Measurements from ENCODE around the gene PIEZO2.

Gene PIEZO2

GRCh38 chr18:10775026-10775425 lies 374.3 kb downstream of the PIEZO2 start:
- Histone ChIP-seq H3K27ac (no peak overlapping the region), H3K36me3 (no peaks in the 10 kb centered on the region), H3K9me3 (no peaks in the 10 kb centered on the region), H3K4me1 (no peaks in the 10 kb centered on the region), H3K4me3 (no peak overlapping the region), H4K20me1 (no peaks in the 10 kb centered on the region), H3K9ac (no peak overlapping the region), H3K4me2 (no peak overlapping the region), H3K27me3 (no peaks in the 10 kb centered on the region)
- no peak for TF ChIP-seq Cebpa-rat (IDR thresholded peaks at IDR 0.05)

- Histone ChIP-seq H3K9ac (no peak overlapping the region), H3K4me1 (no peaks in the 10 kb centered on the region), H3K27me3 (no peaks in the 10 kb centered on the region), H3K36me3 (no peaks in the 10 kb centered on the region), H3K4me3 (no peak overlapping the region), H3K9me3 (no peaks in the 10 kb centered on the region), H3K4me2 (no peak overlapping the region), H4K20me1 (no peaks in the 10 kb centered on the region), H3K27ac (no peak overlapping the region)
- no peak for TF ChIP-seq Cebpa-rat (IDR thresholded peaks at IDR 0.05)
Observed at GRCh38 chr18:10771053-10771709, 378.2 kb downstream of the PIEZO2 start.

- Histone ChIP-seq H3K27me3 (no peaks in the 10 kb centered on the region), H3K4me3 (no peak overlapping the region), H3K36me3 (no peaks in the 10 kb centered on the region)
Observed at GRCh38 chr18:10770264-10770663, 379.1 kb downstream of the PIEZO2 start.

GRCh38 chr18:10768221-10768620 lies 381.1 kb downstream of the PIEZO2 start:
- Histone ChIP-seq H3K9ac (no peak overlapping the region), H3K27ac (no peak overlapping the region), H3K4me1 (no peaks in the 10 kb centered on the region), H4K20me1 (no peaks in the 10 kb centered on the region), H3K4me2 (no peak overlapping the region), H3K36me3 (no peaks in the 10 kb centered on the region), H3K4me3 (no peak overlapping the region), H3K27me3 (no peaks in the 10 kb centered on the region), H3K9me3 (no peaks in the 10 kb centered on the region)
- TF ChIP-seq Cebpa-rat (IDR thresholded peaks at IDR 0.05), result no peak

More at GRCh38 chr18:10770264-10770663, 379.1 kb downstream of the PIEZO2 start:
- Histone ChIP-seq H4K20me1 (no peaks in the 10 kb centered on the region), H3K4me1 (no peaks in the 10 kb centered on the region), H3K4me2 (no peak overlapping the region), H3K27ac (no peak overlapping the region), H3K9ac (no peak overlapping the region), H3K9me3 (no peaks in the 10 kb centered on the region)
- no peak for TF ChIP-seq Cebpa-rat (IDR thresholded peaks at IDR 0.05)

DNA sequence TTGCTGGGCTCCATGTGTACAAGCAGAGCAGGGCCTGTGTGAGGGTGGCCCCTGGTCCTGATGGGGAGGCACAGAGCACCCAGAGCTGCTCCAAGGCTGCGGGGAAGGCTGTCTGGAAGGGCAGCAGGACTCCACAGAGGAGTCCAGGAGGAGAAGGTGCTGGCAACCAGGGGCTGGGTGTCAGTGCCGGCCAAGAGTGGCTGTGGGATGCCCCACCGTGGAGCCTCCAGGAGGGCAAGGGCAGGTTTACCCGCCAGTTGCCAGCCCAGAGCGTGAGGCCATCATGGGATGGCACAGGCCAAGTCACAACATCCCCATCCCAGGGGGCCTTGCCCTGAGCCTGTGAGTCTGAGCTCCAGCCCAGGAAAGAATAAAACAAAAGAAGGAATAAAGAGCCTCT lies 381.7 kb downstream of the PIEZO2 start:
- no peak overlapping the region for H3K27ac ChIP-seq
- H3K4me3 ChIP-seq, result no peak overlapping the region
- H3K27me3 ChIP-seq, result no peaks in the 10 kb centered on the region
- no peaks in the 10 kb centered on the region for H4K20me1 ChIP-seq
- H3K4me1 ChIP-seq, result no peaks in the 10 kb centered on the region
- no peaks in the 10 kb centered on the region for H3K9me3 ChIP-seq
- no peak overlapping the region for H3K9ac ChIP-seq
- H3K4me2 ChIP-seq, result no peak overlapping the region
- H3K36me3 ChIP-seq, result no peaks in the 10 kb centered on the region
- no peak for TF ChIP-seq Cebpa-rat (IDR thresholded peaks at IDR 0.05)

DNA sequence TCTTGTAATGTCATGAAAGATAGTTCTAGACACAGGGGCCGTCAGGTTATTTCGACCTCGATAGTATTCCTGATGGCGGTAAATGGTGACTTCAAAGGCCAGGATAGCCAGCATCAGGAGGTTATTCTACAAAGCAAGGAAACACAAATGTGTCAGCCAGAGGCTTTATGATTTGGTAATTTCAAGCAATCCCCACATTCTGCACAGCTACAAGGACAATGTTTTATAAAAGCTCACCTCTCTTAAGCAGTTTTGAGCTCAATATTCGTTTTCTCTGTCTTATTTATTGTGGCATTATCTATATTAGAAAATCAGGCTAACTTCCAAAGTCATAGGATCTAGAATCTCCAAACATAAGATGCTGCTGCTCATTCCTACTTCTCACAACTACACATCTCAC lies 388.4 kb downstream of the PIEZO2 start:
- Histone ChIP-seq H3K36me3 (no peaks in the 10 kb centered on the region), H3K9me3 (no peaks in the 10 kb centered on the region), H3K27ac (no peak overlapping the region), H3K4me1 (no peaks in the 10 kb centered on the region), H3K27me3 (no peaks in the 10 kb centered on the region), H3K4me2 (no peak overlapping the region), H3K4me3 (no peak overlapping the region), H4K20me1 (no peaks in the 10 kb centered on the region), H3K9ac (no peak overlapping the region)
- no peak for TF ChIP-seq Cebpa-rat (IDR thresholded peaks at IDR 0.05)

- H3K27ac ChIP-seq, result no peak overlapping the region
Observed at GRCh38 chr18:10759241-10759640, 390.1 kb downstream of the PIEZO2 start.

GRCh38 chr18:10757946-10758345 lies 391.4 kb downstream of the PIEZO2 start:
- Histone ChIP-seq H3K27me3 (no peaks in the 10 kb centered on the region), H3K9me3 (no peaks in the 10 kb centered on the region), H3K27ac (no peak overlapping the region), H3K36me3 (no peaks in the 10 kb centered on the region), H3K4me1 (no peaks in the 10 kb centered on the region), H3K9ac (no peak overlapping the region), H3K4me2 (no peak overlapping the region), H3K4me3 (no peak overlapping the region), H4K20me1 (no peaks in the 10 kb centered on the region)
- no peak for TF ChIP-seq Cebpa-rat (IDR thresholded peaks at IDR 0.05)

More at GRCh38 chr18:10759241-10759640, 390.1 kb downstream of the PIEZO2 start:
- Histone ChIP-seq H3K4me3 (no peak overlapping the region), H3K36me3 (no peaks in the 10 kb centered on the region), H3K9ac (no peak overlapping the region), H3K27me3 (no peaks in the 10 kb centered on the region), H4K20me1 (no peaks in the 10 kb centered on the region), H3K4me1 (no peaks in the 10 kb centered on the region), H3K4me2 (no peak overlapping the region), H3K9me3 (no peaks in the 10 kb centered on the region)
- no peak for TF ChIP-seq Cebpa-rat (IDR thresholded peaks at IDR 0.05)

DNA sequence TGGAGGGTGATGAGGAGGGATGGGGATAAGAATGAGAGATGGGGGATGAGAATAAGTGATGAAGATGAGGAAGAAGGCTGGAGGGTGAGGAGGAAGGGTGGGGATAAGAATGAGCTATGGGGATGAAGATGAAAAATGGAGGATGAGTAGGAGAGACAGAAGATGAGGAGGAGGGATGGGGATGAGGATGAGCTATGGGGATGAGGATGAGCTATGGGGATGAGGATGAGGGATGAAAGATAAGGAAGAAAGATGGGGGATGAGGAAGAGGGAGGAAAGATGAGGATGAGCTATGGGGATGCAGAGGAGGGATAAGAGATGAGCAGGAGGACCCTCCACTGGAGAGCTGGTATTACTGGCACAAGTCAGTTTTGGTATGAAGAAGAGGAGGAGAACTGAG lies 392.0 kb downstream of the PIEZO2 start:
- H3K9ac ChIP-seq, result no peak overlapping the region
- H3K36me3 ChIP-seq, result no peaks in the 10 kb centered on the region
- no peak overlapping the region for H3K4me2 ChIP-seq
- H3K4me1 ChIP-seq, result no peaks in the 10 kb centered on the region
- no peaks in the 10 kb centered on the region for H4K20me1 ChIP-seq
- H3K27me3 ChIP-seq, result no peaks in the 10 kb centered on the region
- no peak for TF ChIP-seq Cebpa-rat (IDR thresholded peaks at IDR 0.05)
- no peak overlapping the region for H3K4me3 ChIP-seq
- no peak overlapping the region for H3K27ac ChIP-seq
- no peaks in the 10 kb centered on the region for H3K9me3 ChIP-seq

- no peak for TF ChIP-seq Cebpa-rat (IDR thresholded peaks at IDR 0.05)
- no peaks in the 10 kb centered on the region for H4K20me1 ChIP-seq
- no peak overlapping the region for H3K27ac ChIP-seq
- no peaks in the 10 kb centered on the region for H3K27me3 ChIP-seq
- no peaks in the 10 kb centered on the region for H3K4me1 ChIP-seq
- no peak overlapping the region for H3K9ac ChIP-seq
- H3K9me3 ChIP-seq, result no peaks in the 10 kb centered on the region
- H3K4me3 ChIP-seq, result no peak overlapping the region
- H3K36me3 ChIP-seq, result no peaks in the 10 kb centered on the region
- H3K4me2 ChIP-seq, result no peak overlapping the region
Observed at GRCh38 chr18:10755855-10756254, 393.5 kb downstream of the PIEZO2 start.

GRCh38 chr18:10754128-10754527 lies 395.2 kb downstream of the PIEZO2 start:
- no peak overlapping the region for H3K4me3 ChIP-seq
- no peaks in the 10 kb centered on the region for H4K20me1 ChIP-seq
- no peaks in the 10 kb centered on the region for H3K36me3 ChIP-seq
- TF ChIP-seq Cebpa-rat (IDR thresholded peaks at IDR 0.05), result no peak
- no peak overlapping the region for H3K9ac ChIP-seq
- H3K27me3 ChIP-seq, result no peaks in the 10 kb centered on the region
- no peaks in the 10 kb centered on the region for H3K9me3 ChIP-seq
- no peak overlapping the region for H3K4me2 ChIP-seq
- H3K27ac ChIP-seq, result no peak overlapping the region
- no peaks in the 10 kb centered on the region for H3K4me1 ChIP-seq
